Lung (tissue), 12 donors: ENCODE results near the gene SLC9A1. TPM values are rescaled to one million over a fixed set of nuclear protein-coding genes. Genes with fewer than 3 reads are reported as not detected.

Experiments used
- ATAC-seq: fragments of 200-7000 bp; cut with Tn5 transposase; one replicate; pipeline ENCODE4 v1.9.1; 2020; ENCODE audit warnings: moderate number of reproducible peaks; ENCODE audit not compliant: insufficient read depth, low FRiP score
- DNase-seq, 3 donors: peaks; one replicate each; pipeline ENCODE4 v3.0.0-alpha.2; 2013 to 2017
- H3K27ac ChIP-seq, 2 donors: one replicate each; pipeline ENCODE4 v1.5.1; 2013; ENCODE audit warnings: mild to moderate bottlenecking in 2 of 2, moderate library complexity in 2 of 2, control low read depth in 1 of 2, inconsistent platforms in 1 of 2, low read depth in 1 of 2, low read length in 1 of 2
- H3K27me3 ChIP-seq, 3 donors: one replicate each; pipeline ENCODE4 v1.5.1; 2013; ENCODE audit warnings: low read length in 2 of 3; ENCODE audit not compliant: control insufficient read depth in 3 of 3, insufficient read depth in 3 of 3
- H3K36me3 ChIP-seq, 4 donors: one replicate each; pipeline ENCODE4 v1.5.1; 2013; ENCODE audit warnings: low read length in 4 of 4, mild to moderate bottlenecking in 1 of 4, moderate library complexity in 1 of 4; ENCODE audit not compliant: control insufficient read depth in 4 of 4, insufficient read depth in 4 of 4
- H3K4me1 ChIP-seq, 5 donors: one replicate each; pipeline ENCODE4 v1.5.1; 2013; ENCODE audit warnings: low read length in 5 of 5, mild to moderate bottlenecking in 2 of 5, moderate library complexity in 1 of 5; ENCODE audit not compliant: control insufficient read depth in 5 of 5, insufficient read depth in 5 of 5
- H3K4me3 ChIP-seq: one replicate; pipeline ENCODE4 v1.5.1; 2013; ENCODE audit warnings: mild to moderate bottlenecking, control low read depth, moderate library complexity
- H3K9ac ChIP-seq, 2 donors: one replicate each; pipeline ENCODE4 v1.5.1; 2013; ENCODE audit warnings: low read length in 2 of 2, control low read depth in 1 of 2; ENCODE audit not compliant: insufficient read depth in 1 of 2
- H3K9me3 ChIP-seq, 4 donors: one replicate each; pipeline ENCODE4 v1.5.1; 2013; ENCODE audit warnings: low read length in 3 of 4, mild to moderate bottlenecking in 1 of 4, moderate library complexity in 1 of 4; ENCODE audit not compliant: control insufficient read depth in 4 of 4, insufficient read depth in 3 of 4
- WGBS, 2 donors: extraction: QIAGEN DNeasy Blood & Tissue Kit; methylation state at CpG; one replicate each; pipeline ENCODE4 v1.1.7; 2013; 5-methylcytosine and 5-hydroxymethylcytosine counted together
- polyA plus RNA-seq, 2 donors: library from polyadenylated mRNA; stranded (reverse); fragments of 200-250 nt; gene quantifications; one replicate each; pipeline ENCODE4 v1.2.1, GENCODE V29; 2013
- total RNA-seq, 2 donors: library from RNA; depleted of rRNA in 1 of 2; stranded (reverse); fragments of >200 nt in 1 of 2; gene quantifications; one replicate each; pipeline ENCODE4 v1.2.1, GENCODE V29; 2014 to 2021
- TF ChIP-seq, protein P1 (sequence below): IDR thresholded peaks from 2 replicates; pipeline ENCODE4 v1.5.1; 2012; ENCODE audit warnings: mild to moderate bottlenecking; ENCODE audit errors: control extremely low read depth, extremely low read depth
- donor health status: control.
- donor health status: control.
- donor health status: Bipolar disorder and iron deficiency.
- donor health status: healthy.
- donor health status: DM: yes; HTN: yes; CAD: no.

The SLC9A1 gene
- total and polyA plus RNA-seq, 4 donors, result 19.3 to 48.0 (median 24.6) TPM

DNA sequence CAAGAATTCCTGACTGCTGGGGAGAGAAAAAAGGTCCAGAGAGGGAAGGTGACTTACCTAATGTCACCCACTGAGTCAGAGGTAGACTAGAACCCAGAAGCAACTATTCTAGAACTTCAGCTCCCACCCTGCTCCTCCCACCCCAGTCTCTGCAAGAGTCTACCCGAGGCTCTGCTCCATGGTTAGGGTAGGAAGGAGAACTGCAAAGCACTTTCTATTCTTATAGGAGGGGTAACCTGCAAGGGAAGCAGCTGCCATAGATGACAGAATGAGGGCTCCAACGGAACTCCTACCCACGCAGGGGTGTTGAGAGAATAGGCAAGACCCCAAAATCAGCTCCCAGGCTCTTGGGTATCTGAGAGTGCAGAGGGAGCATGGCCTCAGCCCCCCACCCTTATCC lies 4.3 kb downstream of the SLC9A1 start:
- DNase-seq, result no peak
- 76 to 78% methylated on average over 3 of the region's 3 CpGs for WGBS, 2 donors
- ATAC-seq, result no peak
- H3K9ac ChIP-seq, result no peak overlapping the region
- no peak overlapping the region for H3K4me3 ChIP-seq
- H3K4me1 ChIP-seq, result peaks cover 9 to 33% (median 21%) of the 10 kb centered on the region in 5 donors
- no peak overlapping the region for H3K27ac ChIP-seq
- TF ChIP-seq, protein P1, sequence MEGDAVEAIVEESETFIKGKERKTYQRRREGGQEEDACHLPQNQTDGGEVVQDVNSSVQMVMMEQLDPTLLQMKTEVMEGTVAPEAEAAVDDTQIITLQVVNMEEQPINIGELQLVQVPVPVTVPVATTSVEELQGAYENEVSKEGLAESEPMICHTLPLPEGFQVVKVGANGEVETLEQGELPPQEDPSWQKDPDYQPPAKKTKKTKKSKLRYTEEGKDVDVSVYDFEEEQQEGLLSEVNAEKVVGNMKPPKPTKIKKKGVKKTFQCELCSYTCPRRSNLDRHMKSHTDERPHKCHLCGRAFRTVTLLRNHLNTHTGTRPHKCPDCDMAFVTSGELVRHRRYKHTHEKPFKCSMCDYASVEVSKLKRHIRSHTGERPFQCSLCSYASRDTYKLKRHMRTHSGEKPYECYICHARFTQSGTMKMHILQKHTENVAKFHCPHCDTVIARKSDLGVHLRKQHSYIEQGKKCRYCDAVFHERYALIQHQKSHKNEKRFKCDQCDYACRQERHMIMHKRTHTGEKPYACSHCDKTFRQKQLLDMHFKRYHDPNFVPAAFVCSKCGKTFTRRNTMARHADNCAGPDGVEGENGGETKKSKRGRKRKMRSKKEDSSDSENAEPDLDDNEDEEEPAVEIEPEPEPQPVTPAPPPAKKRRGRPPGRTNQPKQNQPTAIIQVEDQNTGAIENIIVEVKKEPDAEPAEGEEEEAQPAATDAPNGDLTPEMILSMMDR, result no peak
- no peaks in the 10 kb centered on the region for H3K27me3 ChIP-seq
- peaks cover 0 to 6% (median 0%) of the 10 kb centered on the region in 4 donors for H3K36me3 ChIP-seq
- H3K9me3 ChIP-seq, result no peaks in the 10 kb centered on the region

DNA sequence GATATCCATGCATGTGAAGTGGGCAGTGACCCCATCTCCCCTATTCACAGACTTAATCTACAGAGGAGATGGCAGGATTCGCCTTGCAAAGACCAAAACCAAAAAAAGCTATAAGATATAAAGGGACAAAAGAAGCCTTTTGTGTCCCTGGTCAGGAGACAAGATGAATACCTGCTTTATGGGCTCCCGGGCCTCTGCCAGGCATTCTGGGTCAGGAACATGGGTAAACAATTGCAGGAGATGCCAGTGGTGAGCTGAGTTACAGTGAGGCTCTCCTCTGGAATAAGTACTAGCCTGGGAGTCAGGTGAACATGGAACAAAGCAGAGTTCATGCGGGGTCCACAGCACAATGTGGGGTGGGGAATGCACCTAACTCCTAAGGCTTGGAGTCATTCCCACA lies 4.7 kb downstream of the SLC9A1 start:
- Histone ChIP-seq H3K9me3 (no peaks in the 10 kb centered on the region), H3K4me3 (no peak overlapping the region), H3K4me1 (peaks cover 9 to 37% (median 21%) of the 10 kb centered on the region in 5 donors), H3K9ac (no peak overlapping the region), H3K36me3 (peaks cover 0 to 6% (median 0%) of the 10 kb centered on the region in 4 donors), H3K27me3 (no peaks in the 10 kb centered on the region), H3K27ac (no peak overlapping the region)
- TF ChIP-seq, protein P1, result no peak
- 80 to 86% methylated on average over 3 of the region's 3 CpGs for WGBS, 2 donors
- no peak for ATAC-seq
- DNase-seq, result no peak

DNA sequence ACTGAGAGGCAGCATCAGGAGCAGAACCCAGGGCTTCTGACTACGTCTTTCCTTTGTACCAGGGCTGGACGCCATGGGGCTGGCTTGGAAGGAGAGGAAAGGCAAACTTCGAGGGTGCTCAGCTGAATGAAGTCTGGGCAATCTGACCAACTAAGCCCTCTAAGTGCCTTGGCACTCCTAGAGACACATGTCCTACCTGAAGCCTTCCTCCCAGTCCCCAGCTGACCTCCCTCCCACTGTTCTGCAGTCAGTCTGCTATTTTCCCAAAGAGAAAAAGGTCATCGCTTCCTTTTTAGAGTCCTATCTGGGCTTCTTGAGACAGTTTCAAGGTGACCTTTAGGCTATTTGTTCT lies 5.2 kb downstream of the SLC9A1 start:
- Histone ChIP-seq H3K4me3 (no peak overlapping the region), H3K4me1 (peaks cover 9 to 40% (median 21%) of the 10 kb centered on the region in 5 donors), H3K9me3 (no peaks in the 10 kb centered on the region), H3K27me3 (no peaks in the 10 kb centered on the region), H3K9ac (no peak overlapping the region), H3K27ac (no peak overlapping the region), H3K36me3 (peaks cover 0 to 6% (median 0%) of the 10 kb centered on the region in 4 donors)
- 62 to 85% methylated on average over 4 of the region's 4 CpGs for WGBS, 2 donors
- DNase-seq (no peak), ATAC-seq (no peak)
- TF ChIP-seq, protein P1, result no peak
